Lung (tissue), 12 donors: ENCODE data around the gene PON2. TPM values are rescaled to one million over a fixed set of nuclear protein-coding genes. Genes with fewer than 3 reads are reported as not detected.
A peak's percentile ranks its signal among the peaks of the same experiment; 100 is the strongest.

ENCODE experiments used
- ATAC-seq: fragments of 200-7000 bp; cut with Tn5 transposase; one replicate; pipeline ENCODE4 v1.9.1; 2020; ENCODE audit warnings: moderate number of reproducible peaks; ENCODE audit not compliant: insufficient read depth, low FRiP score
- DNase-seq, 3 donors: peaks; one replicate each; pipeline ENCODE4 v3.0.0-alpha.2; 2013 to 2017
- H3K27ac ChIP-seq, 2 donors: one replicate each; pipeline ENCODE4 v1.5.1; 2013; ENCODE audit warnings: mild to moderate bottlenecking in 2 of 2, moderate library complexity in 2 of 2, control low read depth in 1 of 2, inconsistent platforms in 1 of 2, low read depth in 1 of 2, low read length in 1 of 2
- H3K27me3 ChIP-seq, 3 donors: one replicate each; pipeline ENCODE4 v1.5.1; 2013; ENCODE audit warnings: low read length in 2 of 3; ENCODE audit not compliant: control insufficient read depth in 3 of 3, insufficient read depth in 3 of 3
- H3K36me3 ChIP-seq, 4 donors: one replicate each; pipeline ENCODE4 v1.5.1; 2013; ENCODE audit warnings: low read length in 4 of 4, mild to moderate bottlenecking in 1 of 4, moderate library complexity in 1 of 4; ENCODE audit not compliant: control insufficient read depth in 4 of 4, insufficient read depth in 4 of 4
- H3K4me1 ChIP-seq, 5 donors: one replicate each; pipeline ENCODE4 v1.5.1; 2013; ENCODE audit warnings: low read length in 5 of 5, mild to moderate bottlenecking in 2 of 5, moderate library complexity in 1 of 5; ENCODE audit not compliant: control insufficient read depth in 5 of 5, insufficient read depth in 5 of 5
- H3K4me3 ChIP-seq: one replicate; pipeline ENCODE4 v1.5.1; 2013; ENCODE audit warnings: mild to moderate bottlenecking, control low read depth, moderate library complexity
- H3K9ac ChIP-seq, 2 donors: one replicate each; pipeline ENCODE4 v1.5.1; 2013; ENCODE audit warnings: low read length in 2 of 2, control low read depth in 1 of 2; ENCODE audit not compliant: insufficient read depth in 1 of 2
- H3K9me3 ChIP-seq, 4 donors: one replicate each; pipeline ENCODE4 v1.5.1; 2013; ENCODE audit warnings: low read length in 3 of 4, mild to moderate bottlenecking in 1 of 4, moderate library complexity in 1 of 4; ENCODE audit not compliant: control insufficient read depth in 4 of 4, insufficient read depth in 3 of 4
- WGBS, 2 donors: extraction: QIAGEN DNeasy Blood & Tissue Kit; methylation state at CpG; one replicate each; pipeline ENCODE4 v1.1.7; 2013; 5-methylcytosine and 5-hydroxymethylcytosine counted together
- polyA plus RNA-seq, 2 donors: library from polyadenylated mRNA; stranded (reverse); fragments of 200-250 nt; gene quantifications; one replicate each; pipeline ENCODE4 v1.2.1, GENCODE V29; 2013
- total RNA-seq, 2 donors: library from RNA; depleted of rRNA in 1 of 2; stranded (reverse); fragments of >200 nt in 1 of 2; gene quantifications; one replicate each; pipeline ENCODE4 v1.2.1, GENCODE V29; 2014 to 2021
- TF ChIP-seq, protein P1 (sequence below): IDR thresholded peaks from 2 replicates; pipeline ENCODE4 v1.5.1; 2012; ENCODE audit warnings: mild to moderate bottlenecking; ENCODE audit errors: control extremely low read depth, extremely low read depth
- donor health status: control.
- donor health status: control.
- donor health status: Bipolar disorder and iron deficiency.
- donor health status: healthy.
- donor health status: DM: yes; HTN: yes; CAD: no.

PON2 gene
- total and polyA plus RNA-seq, 4 donors, result 90.4 to 392 (median 188) TPM

GRCh38 chr7:95454438-95455045, 19.7 kb upstream of the PON2 start:
- peaks cover 0 to 2% (median 0%) of the 10 kb centered on the region in 4 donors for H3K9me3 ChIP-seq
- no peak overlapping the region for H3K4me3 ChIP-seq
- ATAC-seq, result no peak
- no peaks in the 10 kb centered on the region for H3K4me1 ChIP-seq
- TF ChIP-seq, protein P1, sequence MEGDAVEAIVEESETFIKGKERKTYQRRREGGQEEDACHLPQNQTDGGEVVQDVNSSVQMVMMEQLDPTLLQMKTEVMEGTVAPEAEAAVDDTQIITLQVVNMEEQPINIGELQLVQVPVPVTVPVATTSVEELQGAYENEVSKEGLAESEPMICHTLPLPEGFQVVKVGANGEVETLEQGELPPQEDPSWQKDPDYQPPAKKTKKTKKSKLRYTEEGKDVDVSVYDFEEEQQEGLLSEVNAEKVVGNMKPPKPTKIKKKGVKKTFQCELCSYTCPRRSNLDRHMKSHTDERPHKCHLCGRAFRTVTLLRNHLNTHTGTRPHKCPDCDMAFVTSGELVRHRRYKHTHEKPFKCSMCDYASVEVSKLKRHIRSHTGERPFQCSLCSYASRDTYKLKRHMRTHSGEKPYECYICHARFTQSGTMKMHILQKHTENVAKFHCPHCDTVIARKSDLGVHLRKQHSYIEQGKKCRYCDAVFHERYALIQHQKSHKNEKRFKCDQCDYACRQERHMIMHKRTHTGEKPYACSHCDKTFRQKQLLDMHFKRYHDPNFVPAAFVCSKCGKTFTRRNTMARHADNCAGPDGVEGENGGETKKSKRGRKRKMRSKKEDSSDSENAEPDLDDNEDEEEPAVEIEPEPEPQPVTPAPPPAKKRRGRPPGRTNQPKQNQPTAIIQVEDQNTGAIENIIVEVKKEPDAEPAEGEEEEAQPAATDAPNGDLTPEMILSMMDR, result no peak
- DNase-seq, result peak in 2 of 3 donors; percentile 73 to 81
- H3K36me3 ChIP-seq, result no peaks in the 10 kb centered on the region
- no peak overlapping the region for H3K9ac ChIP-seq
- 55 to 69% methylated on average over 2 of the region's 2 CpGs for WGBS, 2 donors
- H3K27ac ChIP-seq, result no peak overlapping the region
- no peaks in the 10 kb centered on the region for H3K27me3 ChIP-seq

GRCh38 chr7:95446618-95447017, 11.8 kb upstream of the PON2 start:
- DNase-seq (no peak), ATAC-seq (no peak)
- Histone ChIP-seq H3K4me1 (peaks cover 0 to 5% (median 0%) of the 10 kb centered on the region in 5 donors), H3K27me3 (no peaks in the 10 kb centered on the region), H3K4me3 (no peak overlapping the region), H3K36me3 (no peaks in the 10 kb centered on the region), H3K27ac (no peak overlapping the region), H3K9me3 (no peaks in the 10 kb centered on the region), H3K9ac (no peak overlapping the region)
- TF ChIP-seq, protein P1, result no peak
- 97 to 98% methylated on average over 3 of the region's 3 CpGs for WGBS, 2 donors

DNA sequence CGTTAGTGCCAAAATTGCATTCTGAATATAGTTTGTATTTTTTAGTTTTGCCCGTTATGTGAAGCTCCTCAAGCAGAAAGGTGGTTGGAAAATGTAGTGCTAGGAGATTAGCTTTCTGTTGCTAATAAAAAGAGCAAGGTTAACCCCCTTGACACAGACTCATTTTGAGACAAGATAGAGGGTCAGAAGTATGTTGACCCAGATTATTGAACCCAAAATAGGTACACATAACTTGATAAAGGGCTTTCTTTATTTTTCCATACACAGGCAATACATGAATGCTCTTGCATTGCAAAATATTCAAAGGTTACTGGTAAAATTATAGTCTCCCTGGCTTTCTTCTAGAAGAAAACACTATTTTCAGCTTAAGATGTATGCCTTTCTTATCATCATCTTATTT, 10.0 kb upstream of the PON2 start:
- no peaks in the 10 kb centered on the region for H3K27me3 ChIP-seq
- 82 to 86% methylated on average over 2 of the region's 2 CpGs for WGBS, 2 donors
- no peak overlapping the region for H3K27ac ChIP-seq
- H3K4me3 ChIP-seq, result no peak overlapping the region
- TF ChIP-seq, protein P1, result no peak
- H3K4me1 ChIP-seq, result peaks cover 0 to 5% (median 0%) of the 10 kb centered on the region in 5 donors
- DNase-seq (no peak), ATAC-seq (no peak)
- H3K9ac ChIP-seq, result no peak overlapping the region
- no peaks in the 10 kb centered on the region for H3K9me3 ChIP-seq
- no peaks in the 10 kb centered on the region for H3K36me3 ChIP-seq
